ENCODE measurements around the gene MYO3B.
"Not testable (repeated sequence)": the region's sequence is repeated elsewhere in the genome, so short reads cannot be mapped to it uniquely, and the experiment has no call there.

The MYO3B gene

DNA sequence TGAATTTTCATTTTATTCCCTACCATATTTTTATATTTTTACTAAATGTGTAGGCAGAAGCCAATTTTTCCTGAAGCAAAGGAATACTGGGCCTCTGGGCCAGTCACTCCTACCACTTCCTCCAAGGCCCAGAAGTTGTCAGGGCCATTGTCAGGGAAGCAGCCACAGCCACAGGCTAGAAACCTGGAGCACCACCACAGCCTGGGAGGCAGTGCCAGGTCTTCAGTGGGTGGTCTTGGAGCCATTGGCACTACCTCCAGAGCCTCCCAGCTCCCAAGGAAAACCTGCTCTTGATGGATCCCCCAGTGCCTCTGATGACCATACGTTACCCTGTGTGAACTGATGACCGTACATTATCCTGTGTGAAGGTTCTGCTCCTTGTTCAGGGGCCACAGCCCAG, 401.6 kb downstream of the MYO3B start:
- no peak for DNase-seq

DNA sequence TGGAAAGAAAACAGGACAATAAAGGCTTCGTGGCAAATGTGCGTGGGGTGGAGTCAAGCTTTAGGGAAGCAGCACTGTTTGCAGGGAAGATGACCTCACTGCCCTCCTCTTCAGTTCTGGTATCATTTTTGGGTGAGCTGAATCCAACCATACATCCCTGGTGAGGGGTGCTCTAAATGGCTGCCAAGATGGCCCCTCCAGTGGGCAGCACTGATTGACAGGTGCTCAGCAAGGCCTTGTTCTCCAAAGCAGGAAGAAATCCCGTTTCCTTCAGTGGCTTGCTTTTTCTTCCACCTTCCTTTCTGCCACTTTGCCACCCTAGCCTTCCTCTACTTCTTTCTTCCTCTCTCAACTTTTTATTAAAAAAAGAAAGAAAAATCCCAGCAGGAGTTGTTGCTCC, 404.4 kb downstream of the MYO3B start:
- DNase-seq: no peak

DNA sequence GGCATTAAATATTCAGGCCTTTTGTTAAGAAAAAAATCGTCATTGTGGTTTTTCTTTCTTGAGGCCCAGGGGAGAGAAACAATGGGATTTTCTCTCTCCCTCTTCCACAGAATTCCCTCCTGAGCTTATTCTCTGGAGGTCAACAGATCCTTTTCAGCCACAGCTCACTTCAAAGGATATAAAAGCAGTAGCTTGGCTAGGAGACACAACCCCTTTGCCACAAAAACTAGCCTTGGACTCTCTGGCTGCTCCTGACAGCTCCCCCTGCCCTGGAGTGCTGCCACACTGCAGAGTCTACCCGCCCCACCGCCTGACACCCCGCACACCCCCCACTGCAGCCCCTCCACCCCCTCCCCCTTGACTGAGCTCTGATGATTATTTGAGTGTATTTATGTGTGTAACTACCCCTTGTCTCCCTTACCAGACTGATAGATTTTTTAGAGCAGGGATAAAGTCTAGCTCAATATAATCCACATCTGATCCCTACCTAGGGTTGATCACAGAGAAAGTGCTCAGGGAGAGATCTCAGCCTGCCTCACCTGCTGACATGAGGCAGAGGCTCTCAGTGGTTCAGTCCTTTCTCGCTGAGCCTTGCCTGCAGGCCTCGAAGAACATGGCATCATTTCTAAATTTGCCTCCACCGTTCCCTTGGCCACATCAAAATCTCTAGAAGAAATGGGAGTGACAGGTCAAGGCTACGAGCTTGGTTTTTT, 405.0 kb downstream of the MYO3B start:
- no peak for DNase-seq

DNA sequence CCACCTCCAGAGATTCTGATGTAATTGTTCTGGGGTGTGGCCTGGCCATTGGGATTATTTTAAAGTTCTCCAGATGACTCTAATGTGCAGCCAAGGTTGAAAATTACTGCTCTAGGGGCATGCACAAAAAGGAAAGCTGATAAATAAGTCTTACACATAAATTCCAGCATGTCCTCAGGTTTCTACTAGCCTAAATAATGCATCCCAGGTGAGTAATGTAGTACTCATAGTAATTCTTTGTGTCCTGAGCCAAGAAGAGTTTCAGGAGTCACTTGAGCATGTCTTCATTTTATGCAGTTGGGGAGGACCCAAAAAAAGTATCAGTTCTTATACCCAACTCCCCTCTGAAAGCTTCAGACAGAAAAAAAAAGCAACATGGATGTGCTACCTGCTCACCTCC, 407.1 kb downstream of the MYO3B start:
- no peak for DNase-seq

DNA sequence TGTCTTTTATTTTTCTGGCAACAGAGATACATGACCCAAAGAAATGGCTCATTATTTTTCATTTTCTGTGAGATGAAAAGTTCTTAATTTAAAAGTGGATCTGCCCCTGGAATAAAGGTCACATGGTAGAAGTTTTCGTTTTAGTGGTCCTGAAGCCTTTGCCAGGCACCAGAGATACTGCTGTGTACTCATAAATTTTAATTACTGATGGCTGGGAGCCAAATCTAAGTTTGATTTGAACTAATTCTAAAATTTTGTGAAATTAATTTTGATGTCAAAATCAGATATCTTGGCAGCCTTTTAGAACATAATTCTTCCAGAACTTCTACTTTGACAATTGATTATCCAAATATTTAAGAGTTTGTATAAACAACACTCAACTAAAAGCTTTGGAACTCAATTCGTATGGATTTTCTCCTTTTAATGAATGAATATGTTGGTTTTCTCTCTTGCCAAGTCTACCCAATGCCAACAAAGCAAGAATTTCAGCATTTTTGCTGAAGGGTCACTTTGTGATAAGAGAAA, 408.7 kb downstream of the MYO3B start:
- DNase-seq: no peak

DNA sequence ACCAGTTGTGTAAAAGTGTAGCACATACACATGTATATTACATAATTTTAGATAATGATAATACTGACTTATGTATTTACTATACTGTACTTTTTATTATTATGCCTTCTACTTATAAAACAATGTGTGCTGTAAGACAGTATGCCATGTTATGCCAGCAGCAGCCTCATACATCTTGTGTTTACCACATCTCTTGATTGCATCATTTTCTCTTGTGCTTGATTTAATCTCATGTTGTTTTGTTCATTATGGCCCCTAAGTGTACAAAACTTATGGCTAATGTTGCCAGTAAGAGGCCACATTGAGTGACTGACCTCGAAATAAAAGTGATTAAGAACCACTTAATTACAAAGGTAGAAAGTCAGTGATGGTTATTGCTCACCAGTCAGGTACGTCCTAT, 409.2 kb downstream of the MYO3B start:
- no peak for DNase-seq

DNA sequence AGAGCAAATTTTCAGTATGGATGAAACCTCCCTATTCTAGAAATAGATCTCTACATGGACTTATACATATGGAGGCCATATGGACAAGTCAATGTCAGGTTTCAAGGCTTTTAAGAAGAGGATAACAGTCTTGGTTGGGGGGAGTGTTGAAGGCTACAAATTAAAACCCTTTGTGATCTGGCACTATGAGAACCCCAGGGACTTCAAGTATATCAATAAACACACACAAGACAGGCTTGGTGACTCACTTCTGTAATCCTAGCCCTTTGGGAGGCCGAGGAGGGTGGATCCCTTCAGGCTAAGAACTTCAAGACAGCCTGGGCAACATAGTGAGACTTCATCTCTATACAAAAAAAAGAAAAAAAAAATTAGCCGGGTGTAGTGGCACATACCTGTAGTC, 410.0 kb downstream of the MYO3B start:
- DNase-seq: no peak

DNA sequence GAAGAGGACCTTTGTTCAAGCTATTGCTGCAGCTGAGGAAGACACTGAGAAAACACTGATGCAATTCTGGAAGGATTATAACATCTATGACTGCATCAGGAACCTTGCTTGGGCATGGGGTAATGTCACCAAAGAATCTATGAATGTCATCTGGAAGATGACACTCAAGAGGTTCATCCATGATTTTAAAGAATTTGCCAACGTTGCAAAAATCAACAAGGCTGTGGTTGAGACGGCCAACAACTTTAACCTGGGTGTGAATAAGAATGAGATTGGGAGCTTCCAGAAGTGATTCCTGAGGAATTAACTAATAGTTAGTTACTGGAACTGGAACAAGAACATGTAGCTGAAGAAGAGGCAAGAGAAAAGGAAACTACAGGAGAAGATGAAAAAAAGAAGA, 410.8 kb downstream of the MYO3B start:
- no peak for DNase-seq

DNA sequence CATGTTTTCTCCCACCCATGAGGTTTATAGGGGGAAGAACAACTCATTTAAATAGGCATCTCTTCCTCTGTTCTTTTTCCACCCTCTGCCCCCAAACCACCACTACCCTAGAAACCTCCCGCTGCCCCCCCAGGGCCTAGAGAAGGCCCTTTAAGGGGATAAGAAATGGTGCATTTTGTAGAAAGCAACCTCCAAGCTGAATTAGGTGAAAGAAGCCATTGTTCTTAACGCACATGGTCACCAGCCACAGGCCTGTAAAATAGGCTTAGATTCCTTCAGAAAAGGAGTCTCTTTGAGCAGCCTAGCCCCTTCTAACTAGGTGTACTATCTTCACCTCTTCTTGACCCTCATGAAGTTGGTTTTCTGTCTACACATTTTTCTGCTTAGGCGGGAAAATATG, 418.6 kb downstream of the MYO3B start:
- no peak for DNase-seq

DNA sequence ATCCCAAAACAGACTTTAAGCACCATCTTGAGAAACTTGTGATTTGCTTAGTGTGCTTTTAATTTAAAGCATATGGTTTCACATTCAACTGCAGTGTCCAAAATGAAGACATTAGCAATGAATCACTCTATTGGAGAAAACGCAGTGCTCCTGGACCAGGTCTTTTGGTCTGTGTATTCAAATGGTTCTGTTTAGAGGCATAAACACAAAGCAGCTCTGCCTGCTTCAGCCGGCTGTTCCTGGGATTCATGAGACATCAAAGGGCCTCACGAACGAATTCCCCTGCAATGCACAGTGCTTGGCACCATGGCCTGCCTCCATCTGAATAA, 420.1 kb downstream of the MYO3B start:
- no peak for DNase-seq

DNA sequence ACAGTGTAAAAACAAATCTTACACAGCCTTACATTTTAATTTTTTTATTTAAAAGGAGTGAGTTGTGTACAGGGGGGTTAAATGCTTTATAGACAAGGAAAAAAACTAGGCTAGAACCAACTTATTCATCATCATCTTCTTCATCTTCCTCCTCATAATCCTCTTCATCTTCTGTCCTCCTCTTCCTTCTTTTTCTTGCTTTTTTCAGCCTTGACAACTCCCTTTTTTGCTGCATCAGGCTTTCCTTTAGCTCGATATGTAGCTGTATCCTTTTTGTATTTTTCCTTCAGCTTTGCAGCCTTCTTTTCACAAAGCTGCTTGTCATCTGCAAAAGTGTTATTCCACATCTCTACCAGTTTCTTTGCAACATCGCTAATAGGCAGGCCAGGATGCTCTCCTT, 423.5 kb downstream of the MYO3B start:
- no peak for DNase-seq

DNA sequence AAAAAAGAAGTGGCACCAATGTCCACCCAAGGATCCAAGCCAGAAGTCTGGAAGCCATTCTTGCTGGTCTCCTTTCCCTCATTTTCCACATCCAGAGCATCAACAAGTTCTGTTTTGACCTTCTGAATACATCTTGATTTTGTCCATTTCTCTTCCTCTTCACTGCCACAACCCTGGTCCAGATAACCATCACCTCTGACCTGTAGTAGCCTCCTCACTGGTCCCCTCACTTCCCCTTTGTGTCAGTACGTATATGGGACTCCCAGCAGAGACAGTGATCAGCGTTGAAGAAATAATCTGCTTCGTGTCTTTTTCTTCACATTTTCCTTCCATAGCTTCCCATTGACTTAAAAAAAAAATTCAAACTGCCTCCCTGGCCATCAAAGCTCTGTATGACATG, 427.9 kb downstream of the MYO3B start:
- DNase-seq: no peak

DNA sequence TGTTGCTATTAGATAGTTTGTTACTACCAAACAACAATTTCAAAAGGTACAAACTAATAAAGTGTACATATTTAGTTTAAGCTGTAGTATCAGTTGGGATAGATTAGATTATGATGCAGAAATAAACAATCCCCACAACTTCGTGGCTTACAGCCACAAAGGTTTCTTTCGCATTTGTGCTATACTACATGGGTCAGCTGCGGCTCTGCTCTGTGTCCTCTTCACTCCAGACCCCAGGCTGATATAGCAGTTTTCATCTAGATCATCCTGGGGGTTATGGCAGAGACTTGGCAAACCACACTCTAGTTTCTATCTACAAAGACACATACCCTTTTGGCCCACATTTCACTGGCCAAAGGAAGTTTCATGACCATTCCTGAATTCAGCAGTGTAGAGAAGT, 429.2 kb downstream of the MYO3B start:
- no peak for DNase-seq

DNA sequence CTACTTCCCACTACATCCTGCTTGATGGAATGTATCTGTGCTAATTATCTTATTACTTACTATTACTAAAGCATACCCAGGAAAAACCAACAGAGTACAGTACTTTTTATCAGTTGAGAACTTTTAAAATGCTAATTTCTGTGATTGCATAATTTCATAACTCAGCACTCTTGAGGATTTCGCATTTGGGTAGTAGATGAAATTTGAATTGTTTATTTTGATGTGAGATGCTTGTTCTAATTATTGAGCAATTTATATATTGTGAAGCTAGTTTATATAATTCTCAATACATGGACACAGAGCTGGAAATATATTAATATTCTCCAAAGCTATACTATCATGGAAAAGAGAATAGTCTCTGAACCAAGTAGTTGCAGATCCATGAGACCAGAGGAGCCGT, 432.7 kb downstream of the MYO3B start:
- DNase-seq: no peak

DNA sequence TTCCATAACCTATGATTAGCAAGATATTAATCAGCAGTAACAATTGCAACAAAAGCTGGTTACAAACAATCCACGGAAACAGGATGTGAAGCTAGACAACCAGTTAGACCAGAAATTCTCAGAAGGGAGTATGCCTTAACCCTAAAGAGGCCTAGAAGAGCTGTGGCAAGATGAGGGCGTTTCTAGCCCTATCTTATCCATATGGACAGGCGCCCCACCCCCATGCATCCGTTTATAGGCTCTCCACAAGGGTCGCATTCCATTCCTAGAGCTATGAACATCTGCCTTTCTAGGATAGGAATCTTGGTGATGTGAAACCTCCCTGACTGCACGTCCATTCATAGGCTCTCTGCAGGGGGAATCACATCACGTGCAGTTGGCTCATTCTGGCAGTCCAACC, 441.0 kb downstream of the MYO3B start:
- DNase-seq: not testable (repeated sequence)

DNA sequence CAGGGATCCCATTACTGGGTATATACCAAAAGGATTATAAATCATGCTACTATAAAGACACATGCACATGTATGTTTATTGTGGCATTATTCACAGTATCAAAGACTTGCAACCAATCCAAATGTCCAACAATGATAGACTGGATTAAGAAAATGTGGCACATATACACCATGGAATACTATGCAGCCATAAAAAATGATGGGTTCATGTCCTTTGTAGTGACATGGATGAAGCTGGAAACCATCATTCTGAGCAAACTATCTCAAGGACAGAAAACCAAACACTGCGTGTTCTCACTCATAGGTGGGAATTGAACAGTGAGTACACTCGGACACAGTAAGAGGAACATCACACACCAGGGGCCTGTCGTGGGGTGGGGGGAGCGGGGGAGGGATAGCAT, 457.1 kb downstream of the MYO3B start:
- not testable (repeated sequence) for DNase-seq

DNA sequence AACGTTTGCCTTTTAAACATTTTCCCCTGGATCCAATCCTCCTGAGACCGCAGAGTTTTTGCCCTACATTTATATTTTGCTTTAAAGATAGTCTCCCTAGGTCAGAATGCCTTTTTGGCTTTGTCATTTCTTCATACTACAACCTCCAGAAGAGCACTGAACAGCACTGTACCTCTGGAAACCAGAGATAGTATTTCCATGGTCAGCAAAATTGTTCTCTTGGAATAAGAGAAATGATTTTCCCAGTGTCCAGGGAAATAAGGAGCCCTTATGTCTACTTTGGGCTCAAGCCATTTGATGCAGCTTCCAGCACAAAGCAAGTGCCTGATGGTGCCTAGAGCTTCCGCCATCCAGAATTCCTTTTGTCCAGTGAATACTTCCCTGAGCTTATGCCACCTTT, 461.7 kb downstream of the MYO3B start:
- no peak for DNase-seq

DNA sequence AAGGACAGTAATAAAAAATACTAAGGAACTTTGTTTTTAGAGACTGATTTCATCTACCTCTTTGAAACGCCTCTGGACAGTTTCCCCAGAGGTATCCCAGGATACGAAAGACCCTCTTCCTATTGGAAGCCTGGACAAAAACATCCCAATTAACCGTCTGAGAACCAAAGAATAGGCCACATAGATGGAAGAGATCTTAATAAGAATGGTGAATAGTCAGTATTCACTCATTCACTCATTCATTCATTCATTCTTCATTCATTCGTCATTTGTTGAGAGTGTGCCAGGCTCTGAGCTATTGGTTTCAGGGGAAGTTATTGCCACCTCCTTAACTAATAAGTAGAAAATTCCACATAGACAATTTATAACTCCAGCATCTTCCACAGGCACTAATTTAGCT, 464.0 kb downstream of the MYO3B start:
- DNase-seq: no peak

DNA sequence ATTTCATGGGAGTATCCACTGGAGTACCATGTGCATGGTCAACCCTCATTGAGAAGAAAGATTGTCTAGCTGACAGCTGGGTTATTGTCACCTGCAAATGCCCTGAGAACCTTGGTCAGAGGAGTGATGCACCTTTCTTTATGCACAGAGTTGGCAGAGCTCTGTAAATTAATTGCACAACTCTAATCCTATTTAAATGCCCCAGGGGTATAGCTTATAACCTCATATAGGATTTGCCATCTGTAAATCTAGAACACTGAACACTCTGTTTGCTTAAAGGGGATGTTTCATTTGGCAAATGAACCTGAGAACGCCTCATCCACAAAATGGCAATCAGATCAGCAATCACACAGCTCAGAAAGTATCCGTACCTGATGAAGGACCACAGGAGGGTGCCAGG, 465.4 kb downstream of the MYO3B start:
- no peak for DNase-seq

DNA sequence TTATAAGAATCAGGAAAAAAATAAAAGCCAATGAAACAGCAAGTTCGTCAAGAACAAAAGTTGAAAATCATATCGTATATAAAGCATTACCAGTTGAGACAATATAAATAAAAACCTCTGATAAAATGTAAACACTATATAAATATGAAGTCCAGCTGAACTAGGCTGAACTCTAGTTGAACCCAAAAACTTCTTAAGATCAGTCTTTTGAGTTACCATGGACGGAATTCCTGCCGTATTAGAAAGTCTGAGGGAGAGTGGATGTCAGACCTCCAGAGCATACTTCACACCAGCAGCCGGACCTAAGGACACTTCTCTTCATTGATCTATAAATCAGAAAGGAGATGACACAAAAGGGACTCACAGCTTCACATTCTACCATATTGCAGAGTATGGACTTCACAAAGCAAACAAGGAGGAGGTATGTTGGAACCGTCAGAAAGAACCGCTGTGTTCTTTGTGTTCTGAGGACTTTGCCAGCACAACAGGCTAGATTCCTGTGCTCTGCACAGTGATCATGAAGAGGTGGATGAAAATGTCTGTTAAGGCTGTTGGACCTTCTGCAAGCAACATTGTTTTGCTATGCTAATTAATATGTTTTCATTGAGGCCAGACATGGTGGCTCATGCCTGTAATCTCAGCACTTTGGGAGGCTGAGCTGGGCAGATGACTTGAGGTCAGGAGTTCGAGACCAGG, 469.9 kb downstream of the MYO3B start:
- no peak for DNase-seq

DNA sequence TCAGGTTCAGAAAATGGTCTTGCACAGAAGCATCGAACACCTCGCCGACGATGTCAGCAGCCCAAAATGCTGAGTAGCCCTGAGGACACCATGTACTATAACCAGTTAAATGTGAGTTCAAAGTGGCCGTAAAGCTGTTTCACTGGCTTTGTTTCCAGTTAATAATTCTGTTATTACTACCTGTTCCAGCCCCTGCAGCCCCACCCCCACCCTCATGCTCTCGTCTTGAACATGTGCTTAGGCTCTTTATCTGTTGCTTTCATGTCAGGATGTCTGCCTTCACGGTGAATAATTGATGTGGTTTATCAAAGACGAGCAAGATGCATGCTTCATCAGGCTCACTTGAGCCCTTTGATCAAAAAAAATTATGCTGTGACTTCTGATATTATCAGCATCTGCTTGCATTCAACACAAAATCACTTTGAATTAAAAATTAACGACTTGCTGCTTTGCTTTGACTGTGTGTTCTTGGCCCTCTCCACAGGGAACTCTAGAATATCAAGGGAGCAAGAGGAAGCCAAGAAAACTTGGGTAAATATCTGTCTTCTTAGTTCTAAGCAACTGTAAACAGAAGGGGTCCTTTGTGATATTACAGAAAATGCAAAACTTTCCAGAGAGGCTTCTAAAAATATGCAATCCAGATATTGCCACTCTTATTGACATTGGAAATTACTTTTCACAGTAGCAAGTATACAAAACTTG, 473.8 kb downstream of the MYO3B start:
- DNase-seq: no peak

DNA sequence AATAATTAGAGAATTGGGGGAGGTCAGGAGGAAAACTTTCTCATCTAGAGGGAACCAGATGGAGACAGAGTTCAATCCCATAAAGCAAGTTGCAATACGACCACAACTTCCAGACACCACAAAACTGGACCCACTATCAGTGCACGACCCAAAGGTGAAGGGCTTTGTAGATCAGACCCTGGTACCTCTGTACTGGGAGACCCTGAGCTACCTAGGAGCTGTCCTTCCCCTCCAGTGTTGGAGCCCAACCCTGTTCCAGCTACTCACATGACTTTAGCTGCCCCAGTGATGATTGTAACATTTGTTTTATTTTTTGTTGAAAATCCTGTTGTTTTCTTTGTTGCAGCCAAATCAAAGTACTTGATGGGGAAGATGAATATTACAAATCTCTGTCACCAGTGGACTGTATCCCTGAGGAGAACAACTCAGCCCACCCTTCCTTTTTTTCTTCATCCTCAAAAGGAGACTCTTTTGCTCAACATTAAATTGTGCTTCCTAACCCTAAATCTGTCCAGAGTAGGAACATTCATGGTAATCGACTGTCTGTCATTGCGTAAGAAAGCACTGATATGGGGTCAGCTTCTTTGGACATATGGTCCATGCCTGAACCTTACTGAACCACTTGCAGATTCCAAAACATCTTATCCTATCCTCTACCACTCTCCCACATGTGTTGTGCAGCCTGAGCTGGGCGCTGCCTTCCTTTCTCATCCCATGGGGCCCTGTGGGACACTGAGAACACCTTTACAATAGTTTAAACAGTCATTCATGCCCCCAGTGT, 474.9 kb downstream of the MYO3B start:
- DNase-seq: no peak

DNA sequence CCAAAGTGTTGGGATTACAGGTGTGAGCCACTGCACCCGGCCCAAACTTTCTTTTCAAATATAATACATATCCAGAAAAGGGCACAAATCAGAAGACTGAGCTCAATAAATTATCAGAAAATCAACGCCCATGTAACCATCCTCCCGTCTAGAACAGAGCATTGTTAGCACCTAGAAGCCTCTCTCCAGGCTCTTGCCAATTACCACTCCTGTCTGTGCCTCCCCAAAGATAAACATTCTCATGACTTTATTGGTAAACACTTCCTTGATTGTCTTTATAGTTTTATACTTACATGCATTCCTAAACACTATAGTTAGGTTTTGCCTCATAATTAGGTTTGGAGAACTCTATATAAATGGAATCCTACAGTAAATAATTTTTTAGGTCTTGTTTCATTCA, 478.7 kb downstream of the MYO3B start:
- DNase-seq: no peak

All from NCI-H774 (cell line).